ENCODE results near the gene LUM. TPM values are rescaled to one million over a fixed set of nuclear protein-coding genes. Genes with fewer than 3 reads are reported as not detected.

LUM gene, protein sequence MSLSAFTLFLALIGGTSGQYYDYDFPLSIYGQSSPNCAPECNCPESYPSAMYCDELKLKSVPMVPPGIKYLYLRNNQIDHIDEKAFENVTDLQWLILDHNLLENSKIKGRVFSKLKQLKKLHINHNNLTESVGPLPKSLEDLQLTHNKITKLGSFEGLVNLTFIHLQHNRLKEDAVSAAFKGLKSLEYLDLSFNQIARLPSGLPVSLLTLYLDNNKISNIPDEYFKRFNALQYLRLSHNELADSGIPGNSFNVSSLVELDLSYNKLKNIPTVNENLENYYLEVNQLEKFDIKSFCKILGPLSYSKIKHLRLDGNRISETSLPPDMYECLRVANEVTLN
- total RNA-seq = 396 TPM

- Histone ChIP-seq H3K4me1 (ENCODE audit: control insufficient read depth in 3 of 3, insufficient read depth in 3 of 3, low read length in 3 of 3) (no peaks in the 10 kb centered on the region), H3K9me3 (ENCODE audit: control insufficient read depth in 3 of 3, low read length in 3 of 3) (no peaks in the 10 kb centered on the region), H3K9ac (ENCODE audit: low read depth in 1 of 3, low read length in 3 of 3) (peak within 1 kb of the TSS in 2 of 3 donors; percentile 45 to 54), H3K27ac (ENCODE audit: low read depth, low read length) (peak within 1 kb of the TSS; percentile 33), H3K4me3 (ENCODE audit: low read length in 3 of 3) (peak within 1 kb of the TSS in 2 of 3 donors; percentile 20 to 68), H3K36me3 (ENCODE audit: control insufficient read depth in 3 of 3, insufficient read depth in 3 of 3, low read length in 3 of 3) (no peaks in the 10 kb centered on the region), H3K27me3 (ENCODE audit: control insufficient read depth in 3 of 3, insufficient read depth in 3 of 3, low read length in 3 of 3) (peaks cover 0 to 3% (median 0%) of the 10 kb centered on the region in 3 donors)
These were observed at the start of gene LUM for GRCh38 chr12:91111366-91112325. TSS of gene LUM (minus strand) at chr12:91111494. CDS start at chr12:91108979, 2,515 bp downstream.

DNA sequence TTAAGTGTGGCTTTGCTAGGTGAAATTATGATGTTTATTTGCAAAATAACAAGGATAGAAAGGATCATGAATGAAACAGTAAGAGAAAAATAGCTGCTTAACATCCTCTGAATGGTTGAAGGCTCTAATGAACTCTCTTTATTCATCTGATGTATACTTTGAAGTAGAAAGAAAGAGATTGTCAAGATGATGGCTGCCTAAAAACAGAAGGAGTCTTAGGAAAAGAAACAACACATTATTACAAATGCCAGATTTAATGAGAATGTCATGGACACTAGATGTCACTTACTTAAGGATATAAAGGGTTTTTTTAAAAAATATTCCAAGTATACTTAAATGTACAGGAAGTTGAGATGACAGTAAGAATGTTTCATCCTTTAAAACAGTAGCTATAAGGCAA lies 49.7 kb upstream of the LUM start:
- Histone ChIP-seq H3K9ac (ENCODE audit: low read depth in 1 of 3, low read length in 3 of 3) (no peak overlapping the region), H3K4me1 (ENCODE audit: control insufficient read depth in 3 of 3, insufficient read depth in 3 of 3, low read length in 3 of 3) (peaks cover 0 to 2% (median 0%) of the 10 kb centered on the region in 3 donors), H3K4me3 (ENCODE audit: low read length in 3 of 3) (no peak overlapping the region), H3K27me3 (ENCODE audit: control insufficient read depth in 3 of 3, insufficient read depth in 3 of 3, low read length in 3 of 3) (no peaks in the 10 kb centered on the region), H3K36me3 (ENCODE audit: control insufficient read depth in 3 of 3, insufficient read depth in 3 of 3, low read length in 3 of 3) (no peaks in the 10 kb centered on the region), H3K9me3 (ENCODE audit: control insufficient read depth in 3 of 3, low read length in 3 of 3) (no peaks in the 10 kb centered on the region), H3K27ac (ENCODE audit: low read depth, low read length) (no peak overlapping the region)

DNA sequence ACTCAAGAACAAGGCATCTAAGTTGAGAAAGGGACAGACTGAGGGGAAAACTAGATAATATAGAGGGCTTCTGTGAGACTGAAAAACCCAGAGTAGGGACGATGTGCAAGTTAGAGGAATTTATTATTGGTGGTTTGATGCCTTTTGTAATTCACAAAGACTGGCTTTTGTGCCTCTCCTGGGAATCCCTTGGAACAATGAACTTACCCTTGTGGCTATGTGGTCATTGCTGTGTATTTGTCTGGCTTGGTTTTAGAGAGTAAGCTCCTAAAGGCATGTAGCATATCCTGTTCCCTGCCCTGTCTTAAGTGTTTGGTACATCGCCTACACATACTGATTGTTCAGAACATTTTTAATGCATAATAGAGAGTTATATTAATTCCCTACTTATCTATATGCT lies 44.7 kb upstream of the LUM start:
- H3K9me3 ChIP-seq (ENCODE audit: control insufficient read depth in 3 of 3, low read length in 3 of 3) = no peaks in the 10 kb centered on the region
- no peak overlapping the region for H3K9ac ChIP-seq (ENCODE audit: low read depth in 1 of 3, low read length in 3 of 3)
- no peak overlapping the region for H3K4me3 ChIP-seq (ENCODE audit: low read length in 3 of 3)
- H3K27me3 ChIP-seq (ENCODE audit: control insufficient read depth in 3 of 3, insufficient read depth in 3 of 3, low read length in 3 of 3) = no peaks in the 10 kb centered on the region
- H3K27ac ChIP-seq (ENCODE audit: low read depth, low read length) = no peak overlapping the region
- H3K4me1 ChIP-seq (ENCODE audit: control insufficient read depth in 3 of 3, insufficient read depth in 3 of 3, low read length in 3 of 3) = peaks cover 0 to 5% (median 0%) of the 10 kb centered on the region in 3 donors
- H3K36me3 ChIP-seq (ENCODE audit: control insufficient read depth in 3 of 3, insufficient read depth in 3 of 3, low read length in 3 of 3) = peaks cover 0 to 3% (median 0%) of the 10 kb centered on the region in 3 donors

DNA sequence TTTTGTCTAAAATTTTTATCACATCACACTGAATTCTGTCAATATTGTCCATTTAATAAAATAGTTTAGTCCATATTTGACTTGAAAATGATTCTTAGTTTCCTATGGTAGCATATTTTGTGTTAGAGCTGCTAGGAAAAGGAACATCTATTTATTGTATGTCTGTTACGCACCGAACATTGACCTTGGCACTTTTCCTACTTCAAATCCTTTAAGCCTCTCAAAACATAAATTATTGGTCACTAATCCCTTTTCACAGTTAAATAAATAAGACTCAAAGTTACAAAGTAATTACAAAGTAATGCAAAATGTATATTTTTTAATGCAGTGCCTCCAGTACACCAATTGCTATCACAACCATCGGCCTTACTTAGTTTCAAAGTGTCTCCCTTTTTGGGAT lies 42.8 kb upstream of the LUM start:
- Histone ChIP-seq H3K4me1 (ENCODE audit: control insufficient read depth in 3 of 3, insufficient read depth in 3 of 3, low read length in 3 of 3) (peaks cover 0 to 5% (median 0%) of the 10 kb centered on the region in 3 donors), H3K27me3 (ENCODE audit: control insufficient read depth in 3 of 3, insufficient read depth in 3 of 3, low read length in 3 of 3) (no peaks in the 10 kb centered on the region), H3K9me3 (ENCODE audit: control insufficient read depth in 3 of 3, low read length in 3 of 3) (no peaks in the 10 kb centered on the region), H3K36me3 (ENCODE audit: control insufficient read depth in 3 of 3, insufficient read depth in 3 of 3, low read length in 3 of 3) (peaks cover 0 to 5% (median 0%) of the 10 kb centered on the region in 3 donors), H3K27ac (ENCODE audit: low read depth, low read length) (no peak overlapping the region), H3K9ac (ENCODE audit: low read depth in 1 of 3, low read length in 3 of 3) (no peak overlapping the region), H3K4me3 (ENCODE audit: low read length in 3 of 3) (no peak overlapping the region)

DNA sequence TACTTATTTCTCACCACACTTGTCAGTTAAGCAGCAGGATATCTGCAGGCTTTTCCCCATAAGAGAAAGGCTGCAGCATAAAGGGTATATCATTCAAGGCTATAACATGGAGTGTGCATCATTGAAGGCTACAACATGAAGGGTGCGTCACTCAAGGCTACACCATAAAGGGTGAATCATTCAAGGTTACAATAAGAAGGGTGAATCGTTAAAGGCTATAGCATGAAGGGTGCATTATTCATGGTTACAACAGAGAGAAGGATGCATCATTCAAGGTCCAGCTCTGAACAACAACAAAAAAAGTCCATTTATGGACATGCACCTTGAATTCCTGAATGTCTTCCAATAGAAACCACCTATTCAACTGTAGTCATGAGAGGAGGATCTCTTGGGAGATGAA lies 32.8 kb upstream of the LUM start:
- no peak overlapping the region for H3K4me3 ChIP-seq (ENCODE audit: low read length in 3 of 3)
- H3K27me3 ChIP-seq (ENCODE audit: control insufficient read depth in 3 of 3, insufficient read depth in 3 of 3, low read length in 3 of 3) = no peaks in the 10 kb centered on the region
- no peak overlapping the region for H3K27ac ChIP-seq (ENCODE audit: low read depth, low read length)
- H3K9me3 ChIP-seq (ENCODE audit: control insufficient read depth in 3 of 3, low read length in 3 of 3) = no peaks in the 10 kb centered on the region
- H3K36me3 ChIP-seq (ENCODE audit: control insufficient read depth in 3 of 3, insufficient read depth in 3 of 3, low read length in 3 of 3) = no peaks in the 10 kb centered on the region
- no peaks in the 10 kb centered on the region for H3K4me1 ChIP-seq (ENCODE audit: control insufficient read depth in 3 of 3, insufficient read depth in 3 of 3, low read length in 3 of 3)
- no peak overlapping the region for H3K9ac ChIP-seq (ENCODE audit: low read depth in 1 of 3, low read length in 3 of 3)

GRCh38 chr12:91143206-91143605 lies 31.9 kb upstream of the LUM start:
- Histone ChIP-seq H3K4me1 (ENCODE audit: control insufficient read depth in 3 of 3, insufficient read depth in 3 of 3, low read length in 3 of 3) (peaks cover 3 to 4% (median 3%) of the 10 kb centered on the region in 3 donors), H3K4me3 (ENCODE audit: low read length in 3 of 3) (no peak overlapping the region), H3K9me3 (ENCODE audit: control insufficient read depth in 3 of 3, low read length in 3 of 3) (no peaks in the 10 kb centered on the region), H3K27ac (ENCODE audit: low read depth, low read length) (no peak overlapping the region), H3K9ac (ENCODE audit: low read depth in 1 of 3, low read length in 3 of 3) (no peak overlapping the region), H3K36me3 (ENCODE audit: control insufficient read depth in 3 of 3, insufficient read depth in 3 of 3, low read length in 3 of 3) (no peaks in the 10 kb centered on the region), H3K27me3 (ENCODE audit: control insufficient read depth in 3 of 3, insufficient read depth in 3 of 3, low read length in 3 of 3) (no peaks in the 10 kb centered on the region)

DNA sequence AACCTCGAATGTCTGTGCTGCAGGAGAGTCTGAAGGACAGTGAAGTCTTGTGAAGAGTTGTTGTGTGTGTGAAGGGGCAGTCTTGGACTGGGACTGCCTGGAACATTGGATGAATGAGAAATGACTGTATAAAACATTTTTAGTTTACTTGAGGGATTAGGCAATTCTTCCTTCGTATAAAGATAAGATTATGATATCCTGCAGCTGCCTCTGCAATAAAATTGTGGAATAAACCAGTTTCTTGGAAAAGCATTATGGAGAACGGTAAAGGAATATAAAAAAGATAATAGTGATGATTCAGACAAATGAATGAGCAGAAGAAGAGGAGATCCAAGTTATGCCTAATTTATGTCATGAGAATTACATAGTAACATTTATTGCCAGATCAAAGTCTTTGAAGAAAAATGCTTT lies 30.9 kb upstream of the LUM start:
- H3K27me3 ChIP-seq (ENCODE audit: control insufficient read depth in 3 of 3, insufficient read depth in 3 of 3, low read length in 3 of 3) = no peaks in the 10 kb centered on the region
- H3K9ac ChIP-seq (ENCODE audit: low read depth in 1 of 3, low read length in 3 of 3) = no peak overlapping the region
- peak overlapping the region; percentile 8 for H3K27ac ChIP-seq (ENCODE audit: low read depth, low read length)

GRCh38 chr12:91140026-91140931 lies 29.0 kb upstream of the LUM start:
- H3K27me3 ChIP-seq (ENCODE audit: control insufficient read depth in 3 of 3, insufficient read depth in 3 of 3, low read length in 3 of 3) = no peaks in the 10 kb centered on the region
- no peaks in the 10 kb centered on the region for H3K9me3 ChIP-seq (ENCODE audit: control insufficient read depth in 3 of 3, low read length in 3 of 3)
- H3K4me1 ChIP-seq (ENCODE audit: control insufficient read depth in 3 of 3, insufficient read depth in 3 of 3, low read length in 3 of 3) = peaks cover 3 to 8% (median 4%) of the 10 kb centered on the region in 3 donors
- H3K36me3 ChIP-seq (ENCODE audit: control insufficient read depth in 3 of 3, insufficient read depth in 3 of 3, low read length in 3 of 3) = no peaks in the 10 kb centered on the region
- H3K9ac ChIP-seq (ENCODE audit: low read depth in 1 of 3, low read length in 3 of 3) = no peak overlapping the region
- H3K27ac ChIP-seq (ENCODE audit: low read depth, low read length) = peak overlapping the region; percentile 51
- no peak overlapping the region for H3K4me3 ChIP-seq (ENCODE audit: low read length in 3 of 3)

More for the DNA sequence above, 30.9 kb upstream of the LUM start:
- no peaks in the 10 kb centered on the region for H3K9me3 ChIP-seq (ENCODE audit: control insufficient read depth in 3 of 3, low read length in 3 of 3)
- H3K4me3 ChIP-seq (ENCODE audit: low read length in 3 of 3) = no peak overlapping the region
- H3K36me3 ChIP-seq (ENCODE audit: control insufficient read depth in 3 of 3, insufficient read depth in 3 of 3, low read length in 3 of 3) = no peaks in the 10 kb centered on the region
- peaks cover 3 to 8% (median 4%) of the 10 kb centered on the region in 3 donors for H3K4me1 ChIP-seq (ENCODE audit: control insufficient read depth in 3 of 3, insufficient read depth in 3 of 3, low read length in 3 of 3)

- Histone ChIP-seq H3K36me3 (ENCODE audit: control insufficient read depth in 3 of 3, insufficient read depth in 3 of 3, low read length in 3 of 3) (no peaks in the 10 kb centered on the region), H3K4me1 (ENCODE audit: control insufficient read depth in 3 of 3, insufficient read depth in 3 of 3, low read length in 3 of 3) (peaks cover 3 to 8% (median 4%) of the 10 kb centered on the region in 3 donors), H3K9ac (ENCODE audit: low read depth in 1 of 3, low read length in 3 of 3) (no peak overlapping the region), H3K9me3 (ENCODE audit: control insufficient read depth in 3 of 3, low read length in 3 of 3) (no peaks in the 10 kb centered on the region), H3K27ac (ENCODE audit: low read depth, low read length) (peak overlapping the region; percentile 20), H3K4me3 (ENCODE audit: low read length in 3 of 3) (no peak overlapping the region), H3K27me3 (ENCODE audit: control insufficient read depth in 3 of 3, insufficient read depth in 3 of 3, low read length in 3 of 3) (no peaks in the 10 kb centered on the region)
These were observed 28.0 kb upstream of the LUM start for GRCh38 chr12:91139286-91139685.
